Endodermal cell (in vitro differentiated cells): ENCODE data around the gene ZNF71. TPM values are rescaled to one million over a fixed set of nuclear protein-coding genes. Genes with fewer than 3 reads are reported as not detected.

Source experiments
- DNase-seq: peaks from one replicate; pipeline ENCODE4 v3.0.0-alpha.2; 2017
- H3K27ac ChIP-seq: 2 replicates; pipeline ENCODE4 v1.5.1; 2013; ENCODE audit warnings: mild to moderate bottlenecking, low read depth, low read length, moderate library complexity
- H3K27me3 ChIP-seq: 2 replicates; pipeline ENCODE4 v1.6.1; 2013; ENCODE audit warnings: mild to moderate bottlenecking, low read length, moderate library complexity; ENCODE audit not compliant: insufficient read depth, control insufficient read depth, poor library complexity, severe bottlenecking
- H3K36me3 ChIP-seq: 2 replicates; pipeline ENCODE4 v1.7.0; 2013; ENCODE audit warnings: mild to moderate bottlenecking, low read length, moderate library complexity; ENCODE audit not compliant: control insufficient read depth, insufficient read depth
- H3K4me1 ChIP-seq: one replicate; pipeline ENCODE4 v1.7.0; 2013; ENCODE audit warnings: low read length; ENCODE audit not compliant: control insufficient read depth, insufficient read depth
- H3K4me3 ChIP-seq: 2 replicates; pipeline ENCODE4 v1.5.1; 2013; ENCODE audit warnings: mild to moderate bottlenecking, low read length, moderate library complexity
- H3K9ac ChIP-seq: 2 replicates; pipeline ENCODE4 v1.6.1; 2013; ENCODE audit warnings: mild to moderate bottlenecking, low read length, moderate library complexity; ENCODE audit not compliant: poor library complexity, severe bottlenecking; ENCODE audit errors: extremely low read depth
- H3K9me3 ChIP-seq: 2 replicates; pipeline ENCODE4 v1.6.1; 2013; ENCODE audit warnings: mild to moderate bottlenecking, low read length, moderate library complexity; ENCODE audit not compliant: control insufficient read depth
- H3K27ac Mint-ChIP-seq: 2 replicates; pipeline ENCODE4 v1.8.0; 2020; ENCODE audit warnings: mixed read lengths
- H3K27me3 Mint-ChIP-seq: 2 replicates; pipeline ENCODE4 v1.8.0; 2021; ENCODE audit warnings: mild to moderate bottlenecking, mixed read lengths; ENCODE audit not compliant: insufficient read depth
- H3K36me3 Mint-ChIP-seq: 2 replicates; pipeline ENCODE4 v1.8.0; 2020; ENCODE audit warnings: low read depth, mixed read lengths
- H3K4me1 Mint-ChIP-seq: 2 replicates; pipeline ENCODE4 v1.8.0; 2020; ENCODE audit warnings: mixed read lengths
- H3K4me3 Mint-ChIP-seq: 2 replicates; pipeline ENCODE4 v1.8.0; 2020; ENCODE audit warnings: mild to moderate bottlenecking, moderate library complexity, mixed read lengths
- H3K9me3 Mint-ChIP-seq: 2 replicates; pipeline ENCODE4 v1.8.0; 2020; ENCODE audit warnings: mild to moderate bottlenecking, mixed read lengths
- WGBS, 2 experiments: methylation state at CpG; one replicate each; pipeline versions ENCODE4 v1.1.5 to v1.1.7; 2013; ENCODE audit warnings: missing lambda C conversion rate in 2 of 2, mixed read lengths in 1 of 2; ENCODE audit not compliant: insufficient coverage in 1 of 2, insufficient read length in 1 of 2; 5-methylcytosine and 5-hydroxymethylcytosine counted together
- total RNA-seq, 2 donors: library from RNA; stranded (reverse); fragmentation: NEBNext Ultra II Directional in 1 of 2; extraction: Animal tissue kit (Norgen Biotek cat#: 25700) in 1 of 2; gene quantifications; 2 replicates in 1 of 2; 3 replicates in 1 of 2; pipeline ENCODE4 v1.2.1, GENCODE V29; 2021
- TF ChIP-seq, protein P1 (sequence below): fragments of 200-600 bp; sonication (generic); conservative IDR thresholded peaks from 2 replicates; pipeline ENCODE4 v1.5.0; 2021; ENCODE audit warnings: antibody characterized with exemption, mild to moderate bottlenecking

Gene ZNF71
- total RNA-seq, 2 donors from 2014 or later, result 8.8 to 9.1 TPM

DNA sequence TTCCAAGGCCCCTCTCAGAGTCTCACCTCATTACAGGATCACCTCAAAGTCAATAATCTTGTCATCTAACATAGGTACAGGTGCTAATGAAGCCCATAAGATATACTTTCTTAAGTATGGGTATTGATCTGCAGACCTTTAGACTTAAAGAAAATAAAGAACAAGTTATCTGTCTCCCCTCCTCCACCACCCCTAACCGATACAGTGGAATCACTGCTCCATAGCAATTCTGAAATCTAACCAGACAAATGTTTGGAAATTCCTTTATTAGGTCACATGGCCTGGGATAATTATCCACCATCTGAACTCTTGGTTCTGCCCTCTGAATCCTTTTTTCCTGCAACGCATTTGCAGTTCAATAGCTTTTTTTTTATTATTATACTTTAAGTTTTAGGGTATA, 32.3 kb upstream of the ZNF71 start:
- 71 to 95% methylated on average over 1 to 2 of the region's 2 CpGs for WGBS, 2 experiments
- H3K36me3 Mint-ChIP-seq, result peaks cover 41% of the 10 kb centered on the region
- TF ChIP-seq, protein P1, sequence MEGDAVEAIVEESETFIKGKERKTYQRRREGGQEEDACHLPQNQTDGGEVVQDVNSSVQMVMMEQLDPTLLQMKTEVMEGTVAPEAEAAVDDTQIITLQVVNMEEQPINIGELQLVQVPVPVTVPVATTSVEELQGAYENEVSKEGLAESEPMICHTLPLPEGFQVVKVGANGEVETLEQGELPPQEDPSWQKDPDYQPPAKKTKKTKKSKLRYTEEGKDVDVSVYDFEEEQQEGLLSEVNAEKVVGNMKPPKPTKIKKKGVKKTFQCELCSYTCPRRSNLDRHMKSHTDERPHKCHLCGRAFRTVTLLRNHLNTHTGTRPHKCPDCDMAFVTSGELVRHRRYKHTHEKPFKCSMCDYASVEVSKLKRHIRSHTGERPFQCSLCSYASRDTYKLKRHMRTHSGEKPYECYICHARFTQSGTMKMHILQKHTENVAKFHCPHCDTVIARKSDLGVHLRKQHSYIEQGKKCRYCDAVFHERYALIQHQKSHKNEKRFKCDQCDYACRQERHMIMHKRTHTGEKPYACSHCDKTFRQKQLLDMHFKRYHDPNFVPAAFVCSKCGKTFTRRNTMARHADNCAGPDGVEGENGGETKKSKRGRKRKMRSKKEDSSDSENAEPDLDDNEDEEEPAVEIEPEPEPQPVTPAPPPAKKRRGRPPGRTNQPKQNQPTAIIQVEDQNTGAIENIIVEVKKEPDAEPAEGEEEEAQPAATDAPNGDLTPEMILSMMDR, result no peak
- DNase-seq, result no peak
- Histone ChIP-seq H3K27ac (no peak overlapping the region), H3K9ac (no peak overlapping the region), H3K36me3 (no peaks in the 10 kb centered on the region), H3K4me3 (peak overlapping the region; percentile 90), H3K4me1 (no peaks in the 10 kb centered on the region), H3K27me3 (no peaks in the 10 kb centered on the region), H3K9me3 (peaks cover 85% of the 10 kb centered on the region)
- peaks cover 94% of the 10 kb centered on the region for H3K9me3 Mint-ChIP-seq
- no peak overlapping the region for H3K27ac Mint-ChIP-seq
- no peak overlapping the region for H3K4me3 Mint-ChIP-seq
- H3K4me1 Mint-ChIP-seq, result no peaks in the 10 kb centered on the region
- H3K27me3 Mint-ChIP-seq, result no peaks in the 10 kb centered on the region

GRCh38 chr19:56566904-56567273, 28.2 kb upstream of the ZNF71 start:
- peaks cover 34% of the 10 kb centered on the region for H3K36me3 ChIP-seq
- Mint-ChIP-seq H3K9me3 (peaks cover 94% of the 10 kb centered on the region), H3K27me3 (no peaks in the 10 kb centered on the region), H3K4me3 (peak overlapping the region; percentile 98), H3K36me3 (peaks cover 57% of the 10 kb centered on the region), H3K27ac (peak overlapping the region; percentile 90), H3K4me1 (no peaks in the 10 kb centered on the region)
- no peak overlapping the region for H3K9ac ChIP-seq
- no peak for DNase-seq
- H3K4me3 ChIP-seq, result peak overlapping the region; percentile 90
- peaks cover 90% of the 10 kb centered on the region for H3K9me3 ChIP-seq
- TF ChIP-seq, protein P1, result no peak
- no peaks in the 10 kb centered on the region for H3K4me1 ChIP-seq
- no peaks in the 10 kb centered on the region for H3K27me3 ChIP-seq
- H3K27ac ChIP-seq, result no peak overlapping the region
- WGBS, 2 experiments, result 2 to 3% methylated on average over 23 of the region's 23 CpGs

GRCh38 chr19:56567274-56568120, 27.6 kb upstream of the ZNF71 start, which contains the start of gene ZNF470:
Gene ZNF470, plus strand, starts transcription at chr19:56567468. Its CDS starts 2,844 bp downstream, at chr19:56570312.
- Histone ChIP-seq H3K9ac (no peak within 1 kb of the TSS), H3K27me3 (no peaks in the 10 kb centered on the region), H3K9me3 (peaks cover 87% of the 10 kb centered on the region), H3K36me3 (peaks cover 37% of the 10 kb centered on the region), H3K4me1 (no peaks in the 10 kb centered on the region), H3K27ac (no peak within 1 kb of the TSS), H3K4me3 (peak within 1 kb of the TSS; percentile 90)
- Mint-ChIP-seq H3K27me3 (no peaks in the 10 kb centered on the region), H3K4me3 (peak within 1 kb of the TSS; percentile 98), H3K9me3 (peaks cover 92% of the 10 kb centered on the region), H3K27ac (peak within 1 kb of the TSS; percentile 90), H3K36me3 (peaks cover 62% of the 10 kb centered on the region), H3K4me1 (no peaks in the 10 kb centered on the region)
- WGBS, 2 experiments, result 6 to 19% methylated on average over 17 to 66 of the region's 66 CpGs
- DNase-seq, result peak; percentile 96
- TF ChIP-seq, protein P1, result no peak
